ENCODE results near the gene IKZF3.

GRCh38 chr17:39836117-39836516, 28.0 kb downstream of the IKZF3 start:
- TF ChIP-seq CTCF (IDR thresholded peaks at IDR 0.05; ENCODE audit: insufficient read depth, low read length, poor library complexity, severe bottlenecking) (no peak), EZH2phosphoT487 (conservative IDR thresholded peaks at IDR 0.05; ENCODE audit: low read length) (no peak)

All from SU-DHL-6 (cell line).